GM23338 (cell line): Measurements from ENCODE around the gene DAW1. TPM values are rescaled to one million over a fixed set of nuclear protein-coding genes. Genes with fewer than 3 reads are reported as not detected.
"Not testable (repeated sequence)": the region's sequence is repeated elsewhere in the genome, so short reads cannot be mapped to it uniquely, and the experiment has no call there.

Source experiments
- ATAC-seq: fragments of 200-7000 bp; cut with Tn5 transposase; 3 replicates; pipeline ENCODE4 v1.9.1; 2020
- DNase-seq: peaks from one replicate; pipeline ENCODE4 v3.0.0-alpha.2; 2015; ENCODE audit warnings: low spot score
- H2AFZ ChIP-seq: fragments of 200-600 bp; sonication (generic); 2 replicates; pipeline ENCODE4 v1.8.0; 2016; ENCODE audit warnings: antibody characterized with exemption, mild to moderate bottlenecking, moderate library complexity
- H3F3A ChIP-seq: fragments of 200-600 bp; sonication (generic); replicated peaks from 2 replicates; pipeline ENCODE4 v1.8.0; 2017; ENCODE audit warnings: antibody characterized with exemption, mixed run types, low read depth
- H3K27ac ChIP-seq: fragments of 200-600 bp; sonication (generic); 2 replicates; pipeline ENCODE4 v1.6.1; 2016; ENCODE audit warnings: low read depth
- H3K27me3 ChIP-seq: fragments of 200-600 bp; sonication (generic); 2 replicates; pipeline ENCODE4 v1.8.0; 2016; ENCODE audit warnings: mild to moderate bottlenecking, mixed run types, moderate library complexity; ENCODE audit not compliant: insufficient read depth
- H3K36me3 ChIP-seq: fragments of 200-600 bp; sonication (generic); 2 replicates; pipeline ENCODE4 v1.8.0; 2016; ENCODE audit warnings: mild to moderate bottlenecking; ENCODE audit not compliant: insufficient read depth
- H3K4me1 ChIP-seq: fragments of 200-600 bp; sonication (generic); 2 replicates; pipeline ENCODE4 v1.8.0; 2016; ENCODE audit warnings: mild to moderate bottlenecking, moderate library complexity; ENCODE audit not compliant: insufficient read depth
- H3K4me2 ChIP-seq: fragments of 200-600 bp; sonication (generic); 2 replicates; pipeline ENCODE4 v1.7.1; 2017; ENCODE audit warnings: mixed run types
- H3K4me3 ChIP-seq: fragments of 200-600 bp; sonication (generic); 2 replicates; pipeline ENCODE4 v1.6.1; 2016; ENCODE audit warnings: mixed run types
- H3K79me2 ChIP-seq: fragments of 200-600 bp; sonication (generic); replicated peaks from 2 replicates; pipeline ENCODE4 v1.8.0; 2017; ENCODE audit warnings: mild to moderate bottlenecking; ENCODE audit not compliant: insufficient read depth
- H3K9me2 ChIP-seq: fragments of 200-600 bp; sonication (generic); 2 replicates; pipeline ENCODE4 v1.8.0; 2017; ENCODE audit not compliant: insufficient read depth
- H4K20me1 ChIP-seq: fragments of 200-600 bp; sonication (generic); replicated peaks from 2 replicates; pipeline ENCODE4 v1.8.0; 2017; ENCODE audit warnings: mild to moderate bottlenecking; ENCODE audit not compliant: insufficient read depth
- H3K27ac Mint-ChIP-seq: 2 replicates; pipeline ENCODE4 v1.8.0; 2020; ENCODE audit warnings: inconsistent platforms, mild to moderate bottlenecking, moderate library complexity, mixed read lengths
- H3K27me3 Mint-ChIP-seq: 3 replicates; pipeline ENCODE4 v1.8.0; 2022; ENCODE audit warnings: low read depth, mild to moderate bottlenecking, moderate library complexity, mixed read lengths, inconsistent platforms; ENCODE audit not compliant: insufficient read depth, poor library complexity
- H3K36me3 Mint-ChIP-seq: 3 replicates; pipeline ENCODE4 v1.8.0; 2021; ENCODE audit warnings: low read depth, mild to moderate bottlenecking, inconsistent platforms, moderate library complexity, mixed read lengths
- H3K4me1 Mint-ChIP-seq: 3 replicates; pipeline ENCODE4 v1.8.0; 2020; ENCODE audit warnings: mild to moderate bottlenecking, inconsistent platforms, mixed read lengths
- H3K4me3 Mint-ChIP-seq: 3 replicates; pipeline ENCODE4 v1.8.0; 2021; ENCODE audit warnings: moderate library complexity, mild to moderate bottlenecking, inconsistent platforms, mixed read lengths
- H3K9me3 Mint-ChIP-seq: 3 replicates; pipeline ENCODE4 v1.8.0; 2020; ENCODE audit warnings: moderate library complexity, mild to moderate bottlenecking, inconsistent platforms, mixed read lengths
- CREB1 ChIP-seq: fragments of 250-450 bp; sonication (Bioruptor Pico); IDR thresholded peaks from 2 replicates; pipeline ENCODE4 v1.5.0; 2020; ENCODE audit warnings: low read depth, mild to moderate bottlenecking, moderate library complexity
- polyA plus RNA-seq: library from polyadenylated mRNA; unstranded; fragments of >200 nt; fragmentation: Nextera tagmentation; extraction: Ambion mirVana; gene quantifications from 2 replicates; pipeline ENCODE4 v1.2.1, GENCODE V29; 2016
- total RNA-seq: library from RNA; depleted of rRNA; stranded (reverse); fragments of >200 nt; shearing (Covaris generic); gene quantifications from 2 replicates; pipeline ENCODE4 v1.2.3, GENCODE V29; 2014
- TF ChIP-seq, protein P1 (sequence below), 2 experiments: fragments of 200-600 bp in 1 of 2; sonication (generic) in 1 of 2; conservative IDR thresholded peaks; 2 replicates each; pipeline versions ENCODE4 v1.5.1 to v1.6.1; 2016 to 2017; ENCODE audit warnings: antibody characterized with exemption in 2 of 2, low read depth in 2 of 2, mild to moderate bottlenecking in 2 of 2, moderate library complexity in 1 of 2
- TF ChIP-seq, protein P2 (sequence below): fragments of 250-450 bp; sonication (Bioruptor Pico); IDR thresholded peaks from 2 replicates; pipeline ENCODE4 v1.5.0; 2020; ENCODE audit warnings: mild to moderate bottlenecking, moderate library complexity

DAW1 gene
- total and polyA plus RNA-seq, 2 experiments from 2014 or later: 0.71 to 2.0 TPM

DNA sequence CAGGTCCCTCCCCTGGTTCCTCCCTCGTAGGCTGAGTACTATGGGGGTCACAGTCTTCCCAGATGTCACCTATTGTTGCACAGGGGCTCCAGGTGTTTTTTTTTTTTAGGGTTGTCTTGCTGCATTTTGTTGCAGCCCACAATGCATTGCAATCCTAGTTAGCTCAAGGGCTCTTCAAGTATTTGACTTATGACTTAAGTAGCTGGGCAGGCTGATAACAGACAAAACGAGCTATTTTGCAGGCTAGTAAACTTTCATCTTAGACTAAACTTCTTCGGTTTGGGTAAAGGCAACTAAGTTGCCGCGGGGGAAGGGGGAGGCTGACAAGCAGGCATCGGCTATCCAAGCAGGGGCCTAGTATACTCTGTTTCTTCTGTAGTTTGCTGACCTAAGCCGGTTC lies 64.8 kb downstream of the DAW1 start:
- not testable (repeated sequence) for H2AFZ ChIP-seq, ATAC-seq, H3K4me3 ChIP-seq, H3K4me2 ChIP-seq, H4K20me1 ChIP-seq, H3K27me3 ChIP-seq, H3K36me3 ChIP-seq, H3K9me2 ChIP-seq, H3K27ac ChIP-seq, H3K36me3 Mint-ChIP-seq, H3F3A ChIP-seq, DNase-seq, H3K27ac Mint-ChIP-seq, H3K4me3 Mint-ChIP-seq, H3K9me3 Mint-ChIP-seq, H3K79me2 ChIP-seq, H3K27me3 Mint-ChIP-seq, H3K4me1 Mint-ChIP-seq
- H3K4me1 ChIP-seq: peaks cover 16% of the 10 kb centered on the region

DNA sequence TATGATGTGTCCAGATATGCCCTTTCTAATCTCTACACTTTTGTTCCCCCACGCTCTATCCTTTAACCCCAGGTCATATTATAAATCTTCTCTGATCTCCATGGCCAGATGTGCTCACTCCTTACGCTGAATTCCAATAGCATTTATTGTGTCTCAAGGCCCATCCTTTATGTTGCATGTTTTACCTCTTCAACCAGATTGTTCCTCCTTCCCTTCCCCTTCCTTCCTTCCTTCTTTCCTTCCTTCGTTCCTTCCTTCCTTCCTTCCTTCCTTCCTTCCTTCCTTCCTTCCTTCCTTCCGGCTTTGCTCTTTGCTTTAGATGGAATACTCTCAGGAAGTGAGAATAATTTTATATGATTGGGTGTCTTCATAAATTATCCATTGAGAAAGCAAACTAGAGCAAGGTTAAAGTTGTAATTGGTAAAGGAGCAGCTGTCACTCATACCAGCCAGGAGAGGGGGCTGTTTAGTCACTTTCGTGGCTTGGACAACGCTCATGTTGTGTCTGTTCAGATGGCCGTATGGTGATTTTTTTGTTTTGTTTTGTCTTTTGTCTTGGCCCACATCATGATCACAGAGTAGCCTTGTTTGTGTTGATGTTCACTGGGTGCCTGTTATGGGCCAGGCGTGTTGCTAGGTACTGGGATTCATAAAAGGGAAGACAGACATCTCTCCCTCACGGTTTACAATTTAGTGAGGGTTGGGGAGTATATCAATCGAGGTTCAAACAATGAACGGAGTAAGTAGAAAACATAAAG lies 68.0 kb downstream of the DAW1 start:
- Histone ChIP-seq H3K79me2 (no peaks in the 10 kb centered on the region), H3K4me3 (no peak overlapping the region), H2AFZ (peak overlapping the region; percentile 85), H3F3A (no peaks in the 10 kb centered on the region), H3K9me2 (no peaks in the 10 kb centered on the region), H3K4me1 (peaks cover 12% of the 10 kb centered on the region), H3K27ac (no peak overlapping the region), H3K4me2 (no peak overlapping the region), H4K20me1 (no peaks in the 10 kb centered on the region), H3K27me3 (no peaks in the 10 kb centered on the region), H3K36me3 (no peaks in the 10 kb centered on the region)
- H3K27me3 Mint-ChIP-seq: no peaks in the 10 kb centered on the region
- no peak overlapping the region for H3K4me3 Mint-ChIP-seq
- no peak for TF ChIP-seq CREB1 (CRISPR knock-in tag)
- TF ChIP-seq, protein P1, sequence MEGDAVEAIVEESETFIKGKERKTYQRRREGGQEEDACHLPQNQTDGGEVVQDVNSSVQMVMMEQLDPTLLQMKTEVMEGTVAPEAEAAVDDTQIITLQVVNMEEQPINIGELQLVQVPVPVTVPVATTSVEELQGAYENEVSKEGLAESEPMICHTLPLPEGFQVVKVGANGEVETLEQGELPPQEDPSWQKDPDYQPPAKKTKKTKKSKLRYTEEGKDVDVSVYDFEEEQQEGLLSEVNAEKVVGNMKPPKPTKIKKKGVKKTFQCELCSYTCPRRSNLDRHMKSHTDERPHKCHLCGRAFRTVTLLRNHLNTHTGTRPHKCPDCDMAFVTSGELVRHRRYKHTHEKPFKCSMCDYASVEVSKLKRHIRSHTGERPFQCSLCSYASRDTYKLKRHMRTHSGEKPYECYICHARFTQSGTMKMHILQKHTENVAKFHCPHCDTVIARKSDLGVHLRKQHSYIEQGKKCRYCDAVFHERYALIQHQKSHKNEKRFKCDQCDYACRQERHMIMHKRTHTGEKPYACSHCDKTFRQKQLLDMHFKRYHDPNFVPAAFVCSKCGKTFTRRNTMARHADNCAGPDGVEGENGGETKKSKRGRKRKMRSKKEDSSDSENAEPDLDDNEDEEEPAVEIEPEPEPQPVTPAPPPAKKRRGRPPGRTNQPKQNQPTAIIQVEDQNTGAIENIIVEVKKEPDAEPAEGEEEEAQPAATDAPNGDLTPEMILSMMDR (conservative IDR thresholded peaks at IDR 0.05; ENCODE audit: low read depth in 2 of 2): peak; percentile 90
- ATAC-seq (peak; percentile 84), DNase-seq (peak; percentile 75)
- peaks cover 5% of the 10 kb centered on the region for H3K4me1 Mint-ChIP-seq
- H3K9me3 Mint-ChIP-seq: peaks cover 8% of the 10 kb centered on the region; the same call in 2 of the 3 replicates
- no peak overlapping the region; the same call in 1 of the 2 replicates for H3K27ac Mint-ChIP-seq
- no peaks in the 10 kb centered on the region for H3K36me3 Mint-ChIP-seq

DNA sequence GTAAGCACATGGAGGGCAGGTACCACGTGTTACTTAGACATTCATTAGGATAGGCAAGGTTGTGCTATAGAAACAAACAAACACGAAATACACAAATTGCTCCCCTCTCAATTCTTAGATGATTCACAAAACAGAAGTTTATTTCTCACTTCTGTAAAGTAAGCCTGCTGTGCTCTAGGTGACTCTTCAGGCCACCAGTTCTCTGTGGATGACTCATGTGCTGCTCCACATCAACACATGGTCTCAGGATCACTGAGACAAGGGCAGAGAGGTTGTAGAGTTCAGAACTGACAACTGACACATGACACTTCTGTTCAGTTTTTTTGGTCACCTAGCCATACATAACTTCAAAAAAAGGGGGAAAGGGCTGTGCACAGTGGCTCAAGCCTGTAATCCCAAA lies 70.6 kb downstream of the DAW1 start:
- Mint-ChIP-seq H3K36me3 (peaks cover 4% of the 10 kb centered on the region; the same call in 2 of the 3 replicates), H3K4me3 (no peak overlapping the region), H3K27me3 (no peaks in the 10 kb centered on the region), H3K4me1 (peaks cover 2% of the 10 kb centered on the region; the same call in 2 of the 3 replicates), H3K9me3 (peaks cover 6% of the 10 kb centered on the region; the same call in 2 of the 3 replicates), H3K27ac (no peak overlapping the region)
- Histone ChIP-seq H3K36me3 (no peaks in the 10 kb centered on the region), H2AFZ (no peak overlapping the region), H3K4me2 (no peak overlapping the region), H3F3A (no peaks in the 10 kb centered on the region), H3K9me2 (no peaks in the 10 kb centered on the region), H3K79me2 (no peaks in the 10 kb centered on the region), H3K4me3 (no peak overlapping the region), H4K20me1 (no peaks in the 10 kb centered on the region), H3K27ac (no peak overlapping the region), H3K27me3 (no peaks in the 10 kb centered on the region), H3K4me1 (0 out of 2 replicates have a peak, but pooled peaks cover 8% of the 10 kb centered on the region)
- DNase-seq (no peak), ATAC-seq (no peak)
- TF ChIP-seq, protein P2, sequence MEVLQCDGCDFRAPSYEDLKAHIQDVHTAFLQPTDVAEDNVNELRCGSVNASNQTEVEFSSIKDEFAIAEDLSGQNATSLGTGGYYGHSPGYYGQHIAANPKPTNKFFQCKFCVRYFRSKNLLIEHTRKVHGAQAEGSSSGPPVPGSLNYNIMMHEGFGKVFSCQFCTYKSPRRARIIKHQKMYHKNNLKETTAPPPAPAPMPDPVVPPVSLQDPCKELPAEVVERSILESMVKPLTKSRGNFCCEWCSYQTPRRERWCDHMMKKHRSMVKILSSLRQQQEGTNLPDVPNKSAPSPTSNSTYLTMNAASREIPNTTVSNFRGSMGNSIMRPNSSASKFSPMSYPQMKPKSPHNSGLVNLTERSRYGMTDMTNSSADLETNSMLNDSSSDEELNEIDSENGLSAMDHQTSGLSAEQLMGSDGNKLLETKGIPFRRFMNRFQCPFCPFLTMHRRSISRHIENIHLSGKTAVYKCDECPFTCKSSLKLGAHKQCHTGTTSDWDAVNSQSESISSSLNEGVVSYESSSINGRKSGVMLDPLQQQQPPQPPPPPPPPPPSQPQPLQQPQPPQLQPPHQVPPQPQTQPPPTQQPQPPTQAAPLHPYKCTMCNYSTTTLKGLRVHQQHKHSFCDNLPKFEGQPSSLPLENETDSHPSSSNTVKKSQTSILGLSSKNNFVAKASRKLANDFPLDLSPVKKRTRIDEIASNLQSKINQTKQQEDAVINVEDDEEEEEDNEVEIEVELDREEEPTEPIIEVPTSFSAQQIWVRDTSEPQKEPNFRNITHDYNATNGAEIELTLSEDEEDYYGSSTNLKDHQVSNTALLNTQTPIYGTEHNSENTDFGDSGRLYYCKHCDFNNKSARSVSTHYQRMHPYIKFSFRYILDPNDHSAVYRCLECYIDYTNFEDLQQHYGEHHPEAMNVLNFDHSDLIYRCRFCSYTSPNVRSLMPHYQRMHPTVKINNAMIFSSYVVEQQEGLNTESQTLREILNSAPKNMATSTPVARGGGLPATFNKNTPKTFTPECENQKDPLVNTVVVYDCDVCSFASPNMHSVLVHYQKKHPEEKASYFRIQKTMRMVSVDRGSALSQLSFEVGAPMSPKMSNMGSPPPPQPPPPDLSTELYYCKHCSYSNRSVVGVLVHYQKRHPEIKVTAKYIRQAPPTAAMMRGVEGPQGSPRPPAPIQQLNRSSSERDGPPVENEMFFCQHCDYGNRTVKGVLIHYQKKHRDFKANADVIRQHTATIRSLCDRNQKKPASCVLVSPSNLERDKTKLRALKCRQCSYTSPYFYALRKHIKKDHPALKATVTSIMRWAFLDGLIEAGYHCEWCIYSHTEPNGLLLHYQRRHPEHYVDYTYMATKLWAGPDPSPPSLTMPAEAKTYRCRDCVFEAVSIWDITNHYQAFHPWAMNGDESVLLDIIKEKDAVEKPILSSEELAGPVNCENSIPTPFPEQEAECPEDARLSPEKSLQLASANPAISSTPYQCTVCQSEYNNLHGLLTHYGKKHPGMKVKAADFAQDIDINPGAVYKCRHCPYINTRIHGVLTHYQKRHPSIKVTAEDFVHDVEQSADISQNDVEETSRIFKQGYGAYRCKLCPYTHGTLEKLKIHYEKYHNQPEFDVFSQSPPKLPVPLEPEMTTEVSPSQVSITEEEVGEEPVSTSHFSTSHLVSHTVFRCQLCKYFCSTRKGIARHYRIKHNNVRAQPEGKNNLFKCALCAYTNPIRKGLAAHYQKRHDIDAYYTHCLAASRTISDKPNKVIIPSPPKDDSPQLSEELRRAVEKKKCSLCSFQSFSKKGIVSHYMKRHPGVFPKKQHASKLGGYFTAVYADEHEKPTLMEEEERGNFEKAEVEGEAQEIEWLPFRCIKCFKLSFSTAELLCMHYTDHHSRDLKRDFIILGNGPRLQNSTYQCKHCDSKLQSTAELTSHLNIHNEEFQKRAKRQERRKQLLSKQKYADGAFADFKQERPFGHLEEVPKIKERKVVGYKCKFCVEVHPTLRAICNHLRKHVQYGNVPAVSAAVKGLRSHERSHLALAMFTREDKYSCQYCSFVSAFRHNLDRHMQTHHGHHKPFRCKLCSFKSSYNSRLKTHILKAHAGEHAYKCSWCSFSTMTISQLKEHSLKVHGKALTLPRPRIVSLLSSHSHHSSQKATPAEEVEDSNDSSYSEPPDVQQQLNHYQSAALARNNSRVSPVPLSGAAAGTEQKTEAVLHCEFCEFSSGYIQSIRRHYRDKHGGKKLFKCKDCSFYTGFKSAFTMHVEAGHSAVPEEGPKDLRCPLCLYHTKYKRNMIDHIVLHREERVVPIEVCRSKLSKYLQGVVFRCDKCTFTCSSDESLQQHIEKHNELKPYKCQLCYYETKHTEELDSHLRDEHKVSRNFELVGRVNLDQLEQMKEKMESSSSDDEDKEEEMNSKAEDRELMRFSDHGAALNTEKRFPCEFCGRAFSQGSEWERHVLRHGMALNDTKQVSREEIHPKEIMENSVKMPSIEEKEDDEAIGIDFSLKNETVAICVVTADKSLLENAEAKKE: no peak
